ENCODE data around the gene TEAD1.

DNA sequence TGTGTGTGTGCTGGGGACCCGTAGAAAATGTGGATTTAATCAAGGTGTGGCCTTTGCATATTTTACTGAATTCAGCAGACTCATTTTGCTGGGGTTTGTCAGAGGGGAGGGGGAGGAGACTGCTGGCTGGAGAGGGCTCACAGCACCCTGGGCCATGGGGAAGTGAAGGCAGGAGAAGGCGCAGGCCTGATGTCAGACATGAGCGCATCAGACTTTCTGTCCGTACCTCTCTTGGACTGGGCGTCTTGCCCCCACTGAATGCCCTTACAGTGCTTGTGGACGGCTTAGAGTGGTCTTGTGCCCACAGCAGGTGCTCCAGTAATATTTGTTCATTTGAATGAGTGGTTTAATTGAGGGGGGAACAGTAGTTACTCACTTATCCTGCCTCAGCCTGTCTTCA, 75.2 kb downstream of the TEAD1 start:
- TF ChIP-seq, protein P1, sequence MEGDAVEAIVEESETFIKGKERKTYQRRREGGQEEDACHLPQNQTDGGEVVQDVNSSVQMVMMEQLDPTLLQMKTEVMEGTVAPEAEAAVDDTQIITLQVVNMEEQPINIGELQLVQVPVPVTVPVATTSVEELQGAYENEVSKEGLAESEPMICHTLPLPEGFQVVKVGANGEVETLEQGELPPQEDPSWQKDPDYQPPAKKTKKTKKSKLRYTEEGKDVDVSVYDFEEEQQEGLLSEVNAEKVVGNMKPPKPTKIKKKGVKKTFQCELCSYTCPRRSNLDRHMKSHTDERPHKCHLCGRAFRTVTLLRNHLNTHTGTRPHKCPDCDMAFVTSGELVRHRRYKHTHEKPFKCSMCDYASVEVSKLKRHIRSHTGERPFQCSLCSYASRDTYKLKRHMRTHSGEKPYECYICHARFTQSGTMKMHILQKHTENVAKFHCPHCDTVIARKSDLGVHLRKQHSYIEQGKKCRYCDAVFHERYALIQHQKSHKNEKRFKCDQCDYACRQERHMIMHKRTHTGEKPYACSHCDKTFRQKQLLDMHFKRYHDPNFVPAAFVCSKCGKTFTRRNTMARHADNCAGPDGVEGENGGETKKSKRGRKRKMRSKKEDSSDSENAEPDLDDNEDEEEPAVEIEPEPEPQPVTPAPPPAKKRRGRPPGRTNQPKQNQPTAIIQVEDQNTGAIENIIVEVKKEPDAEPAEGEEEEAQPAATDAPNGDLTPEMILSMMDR (IDR thresholded peaks at IDR 0.05) = no peak
- no peak for TF ChIP-seq POLR2A (IDR thresholded peaks at IDR 0.05)
